Duodenal mucosa (tissue), 2 donors: Measurements from ENCODE around the gene RAP2A.

Experiments used
- H3K27ac ChIP-seq: one replicate; pipeline ENCODE4 v1.7.0; 2013; ENCODE audit warnings: low read depth, low read length
- H3K27me3 ChIP-seq, 2 donors: one replicate each; pipeline ENCODE4 v1.7.0; 2013; ENCODE audit warnings: low read length in 2 of 2, control low read depth in 1 of 2; ENCODE audit not compliant: insufficient read depth in 2 of 2, control insufficient read depth in 1 of 2
- H3K36me3 ChIP-seq, 2 donors: one replicate each; pipeline ENCODE4 v1.7.0; 2013; ENCODE audit warnings: low read length in 2 of 2, control low read depth in 1 of 2; ENCODE audit not compliant: insufficient read depth in 2 of 2, control insufficient read depth in 1 of 2
- H3K4me1 ChIP-seq, 2 donors: one replicate each; pipeline ENCODE4 v1.7.0; 2013; ENCODE audit warnings: low read length in 2 of 2, control low read depth in 1 of 2; ENCODE audit not compliant: insufficient read depth in 2 of 2, control insufficient read depth in 1 of 2
- H3K4me3 ChIP-seq, 2 donors: one replicate each; pipeline ENCODE4 v1.7.0; 2013; ENCODE audit warnings: low read length in 2 of 2, low read depth in 1 of 2
- H3K9ac ChIP-seq, 2 donors: one replicate each; pipeline ENCODE4 v1.7.0; 2013; ENCODE audit warnings: low read length in 2 of 2, low read depth in 1 of 2
- H3K9me3 ChIP-seq, 2 donors: one replicate each; pipeline ENCODE4 v1.7.0; 2013; ENCODE audit warnings: low read length in 2 of 2, control low read depth in 1 of 2; ENCODE audit not compliant: control insufficient read depth in 1 of 2

The RAP2A gene

DNA sequence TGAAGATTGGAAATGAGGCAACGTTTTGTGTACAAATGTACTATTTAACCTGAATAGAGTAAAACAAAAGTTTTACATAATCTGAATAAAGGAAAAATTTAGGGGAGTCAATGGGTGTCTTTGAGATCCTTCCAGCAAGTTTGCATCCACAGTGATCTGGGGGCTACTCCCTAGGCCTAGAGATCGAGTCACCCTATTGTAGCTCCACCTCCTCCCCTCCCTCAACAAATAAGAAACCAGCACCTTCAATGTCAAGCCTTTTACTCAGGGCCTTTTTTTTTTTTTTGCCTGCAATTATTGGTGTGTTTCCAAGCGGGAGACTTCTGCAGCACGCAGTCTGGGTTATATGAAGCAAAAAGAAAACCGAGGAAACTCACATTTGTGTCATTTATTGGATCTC lies 16.3 kb upstream of the RAP2A start:
- Histone ChIP-seq H3K9me3 (no peaks in the 10 kb centered on the region), H3K9ac (no peak overlapping the region), H3K27me3 (no peaks in the 10 kb centered on the region), H3K36me3 (no peaks in the 10 kb centered on the region), H3K4me3 (no peak overlapping the region), H3K4me1 (peaks cover 0 to 5% of the 10 kb centered on the region in 2 donors), H3K27ac (no peak overlapping the region)

DNA sequence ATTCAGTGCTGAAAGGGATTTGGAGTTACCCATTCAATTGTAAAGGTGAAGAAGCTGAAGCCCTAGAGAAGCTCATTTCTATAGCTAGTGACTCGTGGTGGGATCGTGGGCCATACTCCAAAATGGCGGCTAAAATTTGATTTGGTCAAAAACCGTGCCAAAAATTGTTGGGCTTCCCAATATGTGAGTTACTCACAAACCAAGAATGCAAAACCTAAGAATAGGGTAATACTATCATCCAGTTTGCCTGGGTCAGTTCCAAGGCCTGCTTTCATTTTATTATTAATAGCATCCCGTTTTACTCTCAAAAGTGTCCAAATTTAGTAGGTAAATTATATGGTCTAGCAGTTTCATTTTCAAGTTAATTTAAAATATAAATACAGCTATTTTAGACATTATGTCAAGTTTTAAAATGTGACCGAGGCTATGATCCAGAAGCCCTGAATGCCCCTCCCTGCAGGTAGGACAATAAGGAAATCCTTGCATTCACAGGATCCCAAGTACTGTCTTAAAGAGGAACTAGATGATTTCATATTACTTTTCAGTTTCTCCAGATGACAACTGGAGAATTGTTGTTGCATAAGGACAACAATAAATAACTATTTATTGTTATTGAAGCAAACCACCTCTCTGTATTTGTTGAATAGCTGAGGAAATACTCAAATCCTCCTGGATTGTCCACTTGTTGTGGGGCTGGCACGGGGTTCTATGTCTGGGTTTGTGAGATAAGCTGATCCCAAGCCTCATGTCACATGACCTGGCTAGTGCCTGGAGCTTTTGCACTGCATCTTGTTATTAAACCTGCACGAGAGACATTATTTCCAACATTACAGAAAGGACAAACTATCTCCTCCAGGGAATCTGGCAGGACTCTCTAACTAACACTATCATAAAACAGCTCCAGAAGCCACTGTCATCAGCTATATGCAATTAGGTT lies 11.6 kb upstream of the RAP2A start:
- no peak overlapping the region for H3K9ac ChIP-seq
- no peak overlapping the region for H3K27ac ChIP-seq
- no peaks in the 10 kb centered on the region for H3K4me1 ChIP-seq
- H3K27me3 ChIP-seq: no peaks in the 10 kb centered on the region
- H3K4me3 ChIP-seq: no peak overlapping the region
- H3K36me3 ChIP-seq: no peaks in the 10 kb centered on the region
- no peaks in the 10 kb centered on the region for H3K9me3 ChIP-seq

DNA sequence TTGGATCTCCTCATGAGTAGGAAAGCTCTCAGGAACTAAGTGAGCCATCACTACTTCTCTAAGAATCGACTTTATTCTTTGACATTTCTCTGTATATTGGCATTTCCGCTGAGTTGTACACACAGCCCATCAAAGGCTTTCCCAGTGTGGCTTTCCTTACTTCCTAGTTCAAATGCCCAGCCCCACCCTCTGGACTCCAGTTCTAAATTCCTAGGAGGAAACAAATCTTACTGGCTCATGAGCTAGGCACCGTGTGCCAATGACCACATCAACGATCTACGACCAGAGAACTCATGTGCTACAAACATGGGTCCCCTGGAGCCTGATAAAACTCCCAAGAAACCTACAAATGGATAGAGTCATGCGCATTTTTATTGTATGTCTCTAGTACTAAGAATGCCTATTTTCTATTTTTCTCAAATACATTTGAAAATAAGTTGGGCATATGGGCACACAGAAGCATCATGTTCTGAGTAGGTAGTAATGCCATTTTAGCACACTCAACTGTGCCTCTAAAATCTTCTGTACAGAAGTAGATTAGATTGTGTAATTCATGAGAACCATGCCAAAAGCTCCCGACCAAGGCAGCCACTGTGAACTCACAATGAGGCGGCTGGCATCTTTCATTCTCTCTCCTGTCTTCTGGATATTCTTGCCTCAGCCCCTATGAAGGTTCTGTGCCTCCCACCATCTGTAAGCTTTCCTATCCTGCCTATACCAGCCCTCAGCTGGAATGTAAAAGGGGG lies 10.5 kb upstream of the RAP2A start:
- Histone ChIP-seq H3K4me3 (no peak overlapping the region), H3K4me1 (no peaks in the 10 kb centered on the region), H3K36me3 (no peaks in the 10 kb centered on the region), H3K9ac (no peak overlapping the region), H3K27ac (no peak overlapping the region), H3K9me3 (no peaks in the 10 kb centered on the region), H3K27me3 (no peaks in the 10 kb centered on the region)

GRCh38 chr13:97425590-97425989 lies 8.4 kb upstream of the RAP2A start:
- Histone ChIP-seq H3K9me3 (no peaks in the 10 kb centered on the region), H3K27me3 (no peaks in the 10 kb centered on the region), H3K4me1 (no peaks in the 10 kb centered on the region)

DNA sequence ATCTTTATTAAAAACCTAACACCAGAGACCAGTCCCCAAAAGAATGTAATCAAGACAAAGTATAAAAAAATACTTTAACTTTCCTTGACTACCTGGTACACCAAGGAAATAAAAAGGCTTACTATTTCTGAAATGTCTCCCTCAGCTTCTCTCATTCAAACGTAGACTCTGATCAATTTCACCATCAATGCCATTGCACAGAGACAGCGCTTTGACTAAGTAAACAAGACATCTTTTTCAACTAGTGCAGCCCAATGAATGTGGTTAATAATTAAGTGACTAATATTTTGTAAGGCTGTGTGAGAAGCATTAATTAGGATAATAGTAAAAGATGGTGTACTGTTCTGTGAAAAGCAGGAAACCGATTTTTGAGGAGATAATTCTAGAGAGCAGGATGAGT lies 7.3 kb upstream of the RAP2A start:
- no peak overlapping the region for H3K27ac ChIP-seq
- H3K9ac ChIP-seq: no peak overlapping the region
- H3K36me3 ChIP-seq: no peaks in the 10 kb centered on the region
- H3K4me1 ChIP-seq: peaks cover 0 to 8% of the 10 kb centered on the region in 2 donors
- no peak overlapping the region for H3K4me3 ChIP-seq
- H3K9me3 ChIP-seq: no peaks in the 10 kb centered on the region
- no peaks in the 10 kb centered on the region for H3K27me3 ChIP-seq

More at GRCh38 chr13:97425590-97425989, 8.4 kb upstream of the RAP2A start:
- no peaks in the 10 kb centered on the region for H3K36me3 ChIP-seq
- no peak overlapping the region for H3K9ac ChIP-seq
- H3K27ac ChIP-seq: no peak overlapping the region
- no peak overlapping the region for H3K4me3 ChIP-seq

- Histone ChIP-seq H3K9me3 (no peaks in the 10 kb centered on the region), H3K9ac (no peak overlapping the region), H3K27ac (no peak overlapping the region), H3K4me1 (peaks cover 0 to 15% of the 10 kb centered on the region in 2 donors), H3K27me3 (no peaks in the 10 kb centered on the region), H3K4me3 (no peak overlapping the region), H3K36me3 (no peaks in the 10 kb centered on the region)
These were observed 4.3 kb upstream of the RAP2A start for GRCh38 chr13:97429681-97430081.

DNA sequence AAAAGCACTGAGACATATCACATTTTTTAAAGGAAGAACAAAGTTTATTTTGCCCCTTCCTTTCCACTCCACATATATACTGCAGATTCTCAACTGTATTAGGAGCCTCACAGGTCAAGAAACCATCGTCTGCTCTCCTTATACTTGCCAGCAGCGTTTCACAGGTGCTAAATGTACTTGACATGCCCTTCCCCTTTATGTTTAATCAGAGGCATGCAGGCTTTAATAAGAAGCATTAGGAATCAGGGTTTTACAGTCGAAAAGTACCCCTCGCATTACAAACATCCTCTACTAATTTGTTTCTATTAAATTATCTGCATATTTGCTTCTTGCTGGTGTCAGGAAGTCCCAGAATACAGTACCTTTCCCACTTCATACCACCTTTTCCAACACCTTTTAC lies 3.7 kb upstream of the RAP2A start:
- H3K27ac ChIP-seq: no peak overlapping the region
- H3K4me1 ChIP-seq: peaks cover 0 to 15% of the 10 kb centered on the region in 2 donors
- no peaks in the 10 kb centered on the region for H3K27me3 ChIP-seq
- no peaks in the 10 kb centered on the region for H3K9me3 ChIP-seq
- H3K36me3 ChIP-seq: no peaks in the 10 kb centered on the region
- H3K9ac ChIP-seq: no peak overlapping the region
- H3K4me3 ChIP-seq: no peak overlapping the region

- Histone ChIP-seq H3K4me3 (no peak overlapping the region), H3K27me3 (no peaks in the 10 kb centered on the region), H3K27ac (no peak overlapping the region), H3K9me3 (no peaks in the 10 kb centered on the region), H3K9ac (no peak overlapping the region), H3K36me3 (no peaks in the 10 kb centered on the region), H3K4me1 (peaks cover 5 to 23% of the 10 kb centered on the region in 2 donors)
These were observed 2.7 kb upstream of the RAP2A start for GRCh38 chr13:97431171-97431764.

GRCh38 chr13:97432232-97432916 lies 1.6 kb upstream of the RAP2A start:
- peak overlapping the region; percentile 75 to 84 for H3K4me3 ChIP-seq
- no peaks in the 10 kb centered on the region for H3K36me3 ChIP-seq
- H3K27ac ChIP-seq: peak overlapping the region; percentile 57
- peaks cover 5 to 29% of the 10 kb centered on the region in 2 donors for H3K4me1 ChIP-seq
- no peaks in the 10 kb centered on the region for H3K9me3 ChIP-seq
- H3K27me3 ChIP-seq: no peaks in the 10 kb centered on the region
- H3K9ac ChIP-seq: peak overlapping the region; percentile 40 to 72
